Liver (tissue), 9 donors: ENCODE data around the gene DMRTC1. TPM values are rescaled to one million over a fixed set of nuclear protein-coding genes. Genes with fewer than 3 reads are reported as not detected.
"Not testable (repeated sequence)": the region's sequence is repeated elsewhere in the genome, so short reads cannot be mapped to it uniquely, and the experiment has no call there.

Experiments
- DNase-seq: peaks from one replicate; pipeline ENCODE4 v3.0.0-alpha.2; 2017; ENCODE audit warnings: low spot score
- H3K27ac ChIP-seq, 2 donors: one replicate each; pipeline ENCODE4 v1.7.0; 2013; ENCODE audit warnings: inconsistent platforms in 2 of 2, low read length in 2 of 2, control low read depth in 1 of 2, low read depth in 1 of 2, mild to moderate bottlenecking in 1 of 2
- H3K27me3 ChIP-seq, 4 donors: one replicate each; pipeline versions ENCODE4 v1.6.1 to v1.7.0; 2013; ENCODE audit warnings: low read length in 3 of 4, inconsistent platforms in 1 of 4, mild to moderate bottlenecking in 1 of 4, moderate library complexity in 1 of 4; ENCODE audit not compliant: control insufficient read depth in 4 of 4, insufficient read depth in 4 of 4
- H3K36me3 ChIP-seq, 4 donors: one replicate each; pipeline versions ENCODE4 v1.6.1 to v1.7.0; 2013; ENCODE audit warnings: low read length in 3 of 4, mild to moderate bottlenecking in 3 of 4, low read depth in 1 of 4, moderate library complexity in 1 of 4; ENCODE audit not compliant: control insufficient read depth in 4 of 4, insufficient read depth in 3 of 4
- H3K4me1 ChIP-seq, 4 donors: one replicate each; pipeline versions ENCODE4 v1.6.1 to v1.7.0; 2013; ENCODE audit warnings: low read length in 3 of 4, mild to moderate bottlenecking in 3 of 4, moderate library complexity in 1 of 4; ENCODE audit not compliant: control insufficient read depth in 4 of 4, insufficient read depth in 4 of 4
- H3K4me3 ChIP-seq, 3 donors: one replicate each; pipeline versions ENCODE4 v1.6.1 to v1.7.0; 2013; ENCODE audit warnings: low read length in 3 of 3, control low read depth in 1 of 3, low read depth in 1 of 3, mild to moderate bottlenecking in 1 of 3
- H3K9ac ChIP-seq, 2 donors: one replicate each; pipeline ENCODE4 v1.7.0; 2013; ENCODE audit warnings: low read length in 2 of 2, mild to moderate bottlenecking in 2 of 2, moderate library complexity in 2 of 2, control low read depth in 1 of 2, low read depth in 1 of 2
- H3K9me3 ChIP-seq, 4 donors: one replicate each; pipeline versions ENCODE4 v1.6.1 to v1.7.0; 2013; ENCODE audit warnings: low read length in 3 of 4; ENCODE audit not compliant: control insufficient read depth in 4 of 4
- WGBS: extraction: QIAGEN DNeasy Blood & Tissue Kit; methylation state at CpG from one replicate; pipeline ENCODE4 v1.1.7; 2013; 5-methylcytosine and 5-hydroxymethylcytosine counted together
- polyA plus RNA-seq, 2 donors: library from polyadenylated mRNA; stranded (reverse) in 1 of 2; unstranded in 1 of 2; fragments of 200-250 nt in 1 of 2; fragments of >200 nt in 1 of 2; fragmentation: Nextera tagmentation in 1 of 2; extraction: Ambion mirVana in 1 of 2; gene quantifications; one replicate each; pipeline versions ENCODE4 v1.2.1 to v1.2.3, GENCODE V29; 2013 to 2015
- total RNA-seq, 2 donors: library from RNA; depleted of rRNA; stranded (reverse); fragments of >200 nt; gene quantifications; one replicate each; pipeline ENCODE4 v1.2.3, GENCODE V29; 2014
- donor health status: healthy.
- donor health status: healthy.
- donor health status: healthy.
- donor health status: healthy.
- donor health status: healthy.

Gene DMRTC1
- total and polyA plus RNA-seq, 4 donors, result not detected

DNA sequence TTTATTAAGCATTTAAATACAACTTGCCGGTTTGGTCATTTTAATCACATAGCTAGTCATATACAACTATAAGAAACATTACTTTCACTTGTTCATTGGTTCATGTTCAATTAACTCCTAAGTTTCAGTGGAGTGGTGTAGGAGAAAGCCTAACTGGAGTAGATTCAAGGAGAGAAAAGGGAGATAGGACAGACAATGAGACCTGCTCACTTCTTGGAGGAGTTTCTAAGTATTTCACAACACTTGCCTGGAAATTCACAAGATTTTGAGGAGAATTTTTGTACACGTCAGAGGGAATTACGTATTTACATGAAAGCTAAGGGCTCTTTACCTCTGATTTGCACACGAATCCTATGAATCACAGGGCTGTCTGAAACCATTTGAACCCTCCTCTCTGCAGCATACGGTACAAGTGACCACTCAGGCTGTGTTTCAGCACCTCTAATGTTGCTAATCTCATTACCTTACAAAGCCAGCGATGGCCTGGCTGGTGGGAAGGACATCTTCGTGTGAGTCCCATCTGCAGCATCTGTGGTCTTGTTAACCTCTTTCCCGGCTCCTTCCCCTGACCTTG is 6.7 kb downstream of the DMRTC1 start:
- not testable (repeated sequence) for H3K27ac ChIP-seq, DNase-seq, H3K36me3 ChIP-seq, H3K4me3 ChIP-seq, H3K4me1 ChIP-seq, H3K27me3 ChIP-seq, H3K9me3 ChIP-seq, H3K9ac ChIP-seq
- WGBS, result no CpG with 5 or more reads among the region's 8 CpGs

GRCh38 chrX:72936455-72936854 is 7.2 kb downstream of the DMRTC1 start:
- no CpG with 5 or more reads among the region's 7 CpGs for WGBS
- not testable (repeated sequence) for DNase-seq, H3K4me3 ChIP-seq, H3K27me3 ChIP-seq, H3K4me1 ChIP-seq, H3K27ac ChIP-seq, H3K9ac ChIP-seq, H3K36me3 ChIP-seq, H3K9me3 ChIP-seq

- DNase-seq, H3K4me1 ChIP-seq, H3K4me3 ChIP-seq, H3K27ac ChIP-seq, H3K36me3 ChIP-seq, H3K9me3 ChIP-seq, H3K27me3 ChIP-seq, H3K9ac ChIP-seq: not testable (repeated sequence)
- no CpG with 5 or more reads among the region's 1 CpG for WGBS
Observed at GRCh38 chrX:72932283-72932682, 11.4 kb downstream of the DMRTC1 start.

- not testable (repeated sequence) for H3K4me3 ChIP-seq, H3K4me1 ChIP-seq, H3K9me3 ChIP-seq, H3K9ac ChIP-seq, H3K36me3 ChIP-seq, H3K27me3 ChIP-seq, DNase-seq, H3K27ac ChIP-seq
- 92% methylated on average over 3 of the region's 5 CpGs for WGBS
Observed at GRCh38 chrX:72916096-72916495, 27.5 kb downstream of the DMRTC1 start.

- not testable (repeated sequence) for H3K27me3 ChIP-seq, H3K36me3 ChIP-seq, H3K27ac ChIP-seq, H3K4me3 ChIP-seq, H3K9ac ChIP-seq, DNase-seq, H3K9me3 ChIP-seq, H3K4me1 ChIP-seq
- no CpG with 5 or more reads among the region's 13 CpGs for WGBS
Observed at GRCh38 chrX:72912315-72912714, 31.3 kb downstream of the DMRTC1 start, which contains the start of gene FAM236C. Gene FAM236C, plus strand, starts transcription at chrX:72912615. Its CDS starts 100 bp downstream, at chrX:72912715.

DNA sequence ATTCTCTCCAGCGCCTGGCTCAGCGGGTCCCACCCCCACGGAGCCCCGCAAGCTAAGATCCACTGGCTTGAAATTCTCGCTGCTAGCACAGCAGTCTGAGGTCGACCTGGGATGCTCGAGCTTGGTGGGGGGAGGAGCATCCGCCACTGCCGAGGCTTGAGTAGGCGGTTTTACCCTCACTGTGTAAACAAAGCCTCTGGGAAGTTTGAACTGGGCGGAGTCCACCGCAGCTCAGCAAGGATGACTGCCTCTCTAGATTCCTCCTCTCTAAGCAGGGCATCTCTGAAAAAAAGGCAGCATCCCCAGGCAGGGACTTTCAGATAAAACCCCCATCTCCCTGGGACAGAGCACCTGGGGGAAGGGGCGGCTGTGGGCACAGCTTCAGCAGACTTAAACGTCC is 53.9 kb downstream of the DMRTC1 start:
- not testable (repeated sequence) for H3K9ac ChIP-seq, H3K4me1 ChIP-seq, H3K4me3 ChIP-seq, H3K27ac ChIP-seq, H3K9me3 ChIP-seq, H3K36me3 ChIP-seq, H3K27me3 ChIP-seq, DNase-seq
- WGBS, result no CpG with 5 or more reads among the region's 14 CpGs

DNA sequence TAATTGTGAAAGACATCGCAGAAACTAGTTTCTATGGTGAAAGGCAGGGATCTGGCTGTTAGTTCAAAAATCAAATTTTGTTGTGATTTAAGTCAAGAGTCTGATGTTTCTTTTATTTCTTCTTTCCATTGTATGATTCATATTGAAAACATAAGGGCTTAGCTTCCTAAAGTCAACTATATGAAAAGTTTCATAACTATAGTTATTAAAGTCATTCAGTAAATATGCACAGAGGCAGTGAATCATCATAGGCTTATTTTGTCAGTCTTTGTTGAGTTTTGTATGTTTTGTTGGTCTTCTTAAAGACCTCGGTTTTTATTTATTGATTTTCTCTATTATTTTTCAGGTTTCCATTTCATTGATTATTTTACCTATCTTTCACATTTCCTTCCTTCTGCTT is 60.7 kb downstream of the DMRTC1 start:
- not testable (repeated sequence) for H3K36me3 ChIP-seq, H3K4me1 ChIP-seq, H3K9me3 ChIP-seq, H3K27ac ChIP-seq, DNase-seq, H3K4me3 ChIP-seq, H3K9ac ChIP-seq, H3K27me3 ChIP-seq
- no CpG with 5 or more reads among the region's 2 CpGs for WGBS

DNA sequence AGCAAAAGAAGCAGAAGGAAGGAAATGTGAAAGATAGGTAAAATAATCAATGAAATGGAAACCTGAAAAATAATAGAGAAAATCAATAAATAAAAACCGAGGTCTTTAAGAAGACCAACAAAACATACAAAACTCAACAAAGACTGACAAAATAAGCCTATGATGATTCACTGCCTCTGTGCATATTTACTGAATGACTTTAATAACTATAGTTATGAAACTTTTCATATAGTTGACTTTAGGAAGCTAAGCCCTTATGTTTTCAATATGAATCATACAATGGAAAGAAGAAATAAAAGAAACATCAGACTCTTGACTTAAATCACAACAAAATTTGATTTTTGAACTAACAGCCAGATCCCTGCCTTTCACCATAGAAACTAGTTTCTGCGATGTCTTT is 106.1 kb downstream of the DMRTC1 start:
- not testable (repeated sequence) for H3K36me3 ChIP-seq, H3K27me3 ChIP-seq, H3K9me3 ChIP-seq, H3K27ac ChIP-seq, DNase-seq, H3K9ac ChIP-seq, H3K4me3 ChIP-seq, H3K4me1 ChIP-seq
- no CpG with 5 or more reads among the region's 2 CpGs for WGBS

DNA sequence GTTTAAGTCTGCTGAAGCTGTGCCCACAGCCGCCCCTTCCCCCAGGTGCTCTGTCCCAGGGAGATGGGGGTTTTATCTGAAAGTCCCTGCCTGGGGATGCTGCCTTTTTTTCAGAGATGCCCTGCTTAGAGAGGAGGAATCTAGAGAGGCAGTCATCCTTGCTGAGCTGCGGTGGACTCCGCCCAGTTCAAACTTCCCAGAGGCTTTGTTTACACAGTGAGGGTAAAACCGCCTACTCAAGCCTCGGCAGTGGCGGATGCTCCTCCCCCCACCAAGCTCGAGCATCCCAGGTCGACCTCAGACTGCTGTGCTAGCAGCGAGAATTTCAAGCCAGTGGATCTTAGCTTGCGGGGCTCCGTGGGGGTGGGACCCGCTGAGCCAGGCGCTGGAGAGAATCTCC is 112.9 kb downstream of the DMRTC1 start:
- not testable (repeated sequence) for H3K27ac ChIP-seq, DNase-seq, H3K36me3 ChIP-seq, H3K27me3 ChIP-seq, H3K4me3 ChIP-seq, H3K4me1 ChIP-seq, H3K9me3 ChIP-seq, H3K9ac ChIP-seq
- no CpG with 5 or more reads among the region's 13 CpGs for WGBS
